ENCODE measurements around the gene ABCA9. TPM values are rescaled to one million over a fixed set of nuclear protein-coding genes. Genes with fewer than 3 reads are reported as not detected.

Gene ABCA9, protein sequence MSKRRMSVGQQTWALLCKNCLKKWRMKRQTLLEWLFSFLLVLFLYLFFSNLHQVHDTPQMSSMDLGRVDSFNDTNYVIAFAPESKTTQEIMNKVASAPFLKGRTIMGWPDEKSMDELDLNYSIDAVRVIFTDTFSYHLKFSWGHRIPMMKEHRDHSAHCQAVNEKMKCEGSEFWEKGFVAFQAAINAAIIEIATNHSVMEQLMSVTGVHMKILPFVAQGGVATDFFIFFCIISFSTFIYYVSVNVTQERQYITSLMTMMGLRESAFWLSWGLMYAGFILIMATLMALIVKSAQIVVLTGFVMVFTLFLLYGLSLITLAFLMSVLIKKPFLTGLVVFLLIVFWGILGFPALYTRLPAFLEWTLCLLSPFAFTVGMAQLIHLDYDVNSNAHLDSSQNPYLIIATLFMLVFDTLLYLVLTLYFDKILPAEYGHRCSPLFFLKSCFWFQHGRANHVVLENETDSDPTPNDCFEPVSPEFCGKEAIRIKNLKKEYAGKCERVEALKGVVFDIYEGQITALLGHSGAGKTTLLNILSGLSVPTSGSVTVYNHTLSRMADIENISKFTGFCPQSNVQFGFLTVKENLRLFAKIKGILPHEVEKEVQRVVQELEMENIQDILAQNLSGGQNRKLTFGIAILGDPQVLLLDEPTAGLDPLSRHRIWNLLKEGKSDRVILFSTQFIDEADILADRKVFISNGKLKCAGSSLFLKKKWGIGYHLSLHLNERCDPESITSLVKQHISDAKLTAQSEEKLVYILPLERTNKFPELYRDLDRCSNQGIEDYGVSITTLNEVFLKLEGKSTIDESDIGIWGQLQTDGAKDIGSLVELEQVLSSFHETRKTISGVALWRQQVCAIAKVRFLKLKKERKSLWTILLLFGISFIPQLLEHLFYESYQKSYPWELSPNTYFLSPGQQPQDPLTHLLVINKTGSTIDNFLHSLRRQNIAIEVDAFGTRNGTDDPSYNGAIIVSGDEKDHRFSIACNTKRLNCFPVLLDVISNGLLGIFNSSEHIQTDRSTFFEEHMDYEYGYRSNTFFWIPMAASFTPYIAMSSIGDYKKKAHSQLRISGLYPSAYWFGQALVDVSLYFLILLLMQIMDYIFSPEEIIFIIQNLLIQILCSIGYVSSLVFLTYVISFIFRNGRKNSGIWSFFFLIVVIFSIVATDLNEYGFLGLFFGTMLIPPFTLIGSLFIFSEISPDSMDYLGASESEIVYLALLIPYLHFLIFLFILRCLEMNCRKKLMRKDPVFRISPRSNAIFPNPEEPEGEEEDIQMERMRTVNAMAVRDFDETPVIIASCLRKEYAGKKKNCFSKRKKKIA (N-terminal part only)
- total RNA-seq, result 10 to 100 TPM in 2 of 9 donors, 1 to 10 TPM in 7; 2.2 to 14.8 (median 4.4) TPM
- 10 to 100 TPM in 1 of 3 donors, 1 to 10 TPM in 2; 1.7 to 10.7 (median 6.0) TPM for polyA plus RNA-seq
- long read RNA-seq, donor 1, result 0 reads
- long read RNA-seq, donor 2, result 0 reads
- long read RNA-seq, donor 3, result 0 reads
- long read RNA-seq, donor 4, result 0 reads
- long read RNA-seq, donor 5, result 0 reads
- long read RNA-seq, donor 6, partial matches to known transcripts, result 0 of 1 reads
- long read RNA-seq, donor 6, other reads (novel, unspliced or antisense), result 1 of 1 reads
- long read RNA-seq, donor 7, result 0 reads
- long read RNA-seq, donor 8, result 0 reads
- long read RNA-seq, donor 9, result 0 reads
- long read RNA-seq, donor 10, result 0 reads

DNA sequence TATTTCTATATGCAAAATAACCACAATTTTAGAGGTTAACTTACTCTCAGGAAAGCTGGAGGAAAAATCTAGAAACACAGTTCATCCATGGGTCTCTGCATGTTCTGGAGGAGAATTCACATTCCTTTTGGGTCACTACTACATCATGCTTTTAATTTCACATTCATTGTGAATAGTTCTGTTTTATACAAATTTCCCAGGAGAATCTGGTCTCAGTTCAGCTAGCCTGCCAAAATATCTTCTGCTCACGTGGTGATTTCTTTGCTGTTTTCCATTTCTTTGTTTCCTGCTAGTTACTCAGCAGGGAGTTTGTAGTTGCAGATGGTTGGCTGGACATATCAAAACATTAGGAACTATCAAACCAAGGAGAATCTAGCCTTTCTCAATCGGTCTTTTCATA, at the start of gene ABCA9:
ABCA9 (minus strand) TSS at position 106 of the 400 bp plus-strand sequence. CDS start 9,801 bp downstream, outside the sequence.
- intact Hi-C loops (cut with DNase I), result no loop called here
- Histone ChIP-seq H3K27me3 (no peaks in the 10 kb centered on the region), H3K36me3 (replicated peaks in 1 of 2) (no peaks in the 10 kb centered on the region), H3K4me1 (replicated peaks in 1 of 2) (peaks cover 0 to 22% of the 10 kb centered on the region in 2 donors), H3K4me3 (peak within 1 kb of the TSS in 1 of 4 donors; percentile 1), H3K9me3 (replicated peaks in 1 of 3) (peaks cover 0 to 7% (median 0%) of the 10 kb centered on the region in 3 donors), H3K27ac (peak within 1 kb of the TSS in 2 of 5 donors; percentile 40 to 48)
- TF ChIP-seq, protein P1, sequence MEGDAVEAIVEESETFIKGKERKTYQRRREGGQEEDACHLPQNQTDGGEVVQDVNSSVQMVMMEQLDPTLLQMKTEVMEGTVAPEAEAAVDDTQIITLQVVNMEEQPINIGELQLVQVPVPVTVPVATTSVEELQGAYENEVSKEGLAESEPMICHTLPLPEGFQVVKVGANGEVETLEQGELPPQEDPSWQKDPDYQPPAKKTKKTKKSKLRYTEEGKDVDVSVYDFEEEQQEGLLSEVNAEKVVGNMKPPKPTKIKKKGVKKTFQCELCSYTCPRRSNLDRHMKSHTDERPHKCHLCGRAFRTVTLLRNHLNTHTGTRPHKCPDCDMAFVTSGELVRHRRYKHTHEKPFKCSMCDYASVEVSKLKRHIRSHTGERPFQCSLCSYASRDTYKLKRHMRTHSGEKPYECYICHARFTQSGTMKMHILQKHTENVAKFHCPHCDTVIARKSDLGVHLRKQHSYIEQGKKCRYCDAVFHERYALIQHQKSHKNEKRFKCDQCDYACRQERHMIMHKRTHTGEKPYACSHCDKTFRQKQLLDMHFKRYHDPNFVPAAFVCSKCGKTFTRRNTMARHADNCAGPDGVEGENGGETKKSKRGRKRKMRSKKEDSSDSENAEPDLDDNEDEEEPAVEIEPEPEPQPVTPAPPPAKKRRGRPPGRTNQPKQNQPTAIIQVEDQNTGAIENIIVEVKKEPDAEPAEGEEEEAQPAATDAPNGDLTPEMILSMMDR (IDR thresholded peaks at IDR 0.05), result no peak
- no peak for TF ChIP-seq POLR2A (IDR thresholded peaks at IDR 0.05)
- WGBS, 4 donors, result 27 to 34% (median 30%) methylated on average over 2 of the region's 2 CpGs
- DNase-seq, result peak in 2 of 7 donors; percentile 4 to 25

GRCh38 chr17:69105907-69106730, 45.4 kb upstream of the ABCA9 start:
- 87 to 91% (median 89%) methylated on average over 10 of the region's 10 CpGs for WGBS, 4 donors
- peaks cover 0 to 8% of the 10 kb centered on the region in 2 donors for H3K36me3 ChIP-seq (replicated peaks in 1 of 2)

More at GRCh38 chr17:69105907-69106730, 45.4 kb upstream of the ABCA9 start:
- Histone ChIP-seq H3K9me3 (replicated peaks in 1 of 3) (no peaks in the 10 kb centered on the region), H3K27me3 (no peaks in the 10 kb centered on the region), H3K27ac (no peak overlapping the region), H3K4me3 (no peak overlapping the region), H3K4me1 (replicated peaks in 1 of 2) (no peaks in the 10 kb centered on the region)
- DNase-seq, result no peak
- intact Hi-C loops (cut with DNase I), result no loop called here
- TF ChIP-seq, protein P1 (IDR thresholded peaks at IDR 0.05), result no peak
- TF ChIP-seq POLR2A (IDR thresholded peaks at IDR 0.05), result no peak

All from adrenal gland (tissue), 19 donors.